ENCODE measurements around the gene AGAP2. TPM values are rescaled to one million over a fixed set of nuclear protein-coding genes. Genes with fewer than 3 reads are reported as not detected.
"Not testable (repeated sequence)": the region's sequence is repeated elsewhere in the genome, so short reads cannot be mapped to it uniquely, and the experiment has no call there.

The AGAP2 gene
- total RNA-seq, 2 donors from 2014 or later = 0.33 to 1.0 TPM

DNA sequence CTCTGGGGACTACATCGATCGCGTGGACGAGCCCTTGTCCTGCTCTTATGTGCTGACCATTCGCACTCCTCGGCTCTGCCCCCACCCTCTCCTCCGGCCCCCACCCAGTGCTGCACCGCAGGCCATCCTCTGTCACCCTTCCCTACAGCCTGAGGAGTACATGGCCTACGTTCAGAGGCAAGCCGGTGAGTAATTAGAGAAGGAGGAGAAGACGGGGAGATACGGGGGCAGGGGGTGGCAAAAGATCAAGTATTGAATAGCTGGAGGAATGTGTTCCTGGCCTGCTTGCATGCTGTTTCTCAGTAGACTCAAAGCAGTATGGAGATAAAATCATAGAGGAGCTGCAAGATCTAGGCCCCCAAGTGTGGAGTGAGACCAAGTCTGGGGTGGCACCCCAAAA, 22.8 kb downstream of the AGAP2 start:
- H3K4me1 ChIP-seq = no peaks in the 10 kb centered on the region
- H3K36me3 ChIP-seq (replicated peaks in 1 of 2; ENCODE audit: insufficient read depth in 1 of 2, low read depth in 2 of 2) = peaks cover 6 to 39% of the 10 kb centered on the region in 2 donors
- no peaks in the 10 kb centered on the region for H3K27me3 ChIP-seq
- H3K4me3 ChIP-seq = no peak overlapping the region
- intact Hi-C loops (cut with DNase I) = loop anchor here (10.0 kb wide), 1 partner anchor 1731 kb away; no protein-coding TSS in a partner anchor
- TF ChIP-seq POLR2A (IDR thresholded peaks at IDR 0.05) = no peak
- TF ChIP-seq CTCF (IDR thresholded peaks at IDR 0.05) = no peak
- WGBS, 2 donors = 89 to 95% methylated on average over 12 of the region's 12 CpGs
- no peak for DNase-seq
- H3K27ac ChIP-seq = no peak overlapping the region
- H3K9me3 ChIP-seq = no peaks in the 10 kb centered on the region
- ATAC-seq = no peak

GRCh38 chr12:57715036-57715748, 23.4 kb downstream of the AGAP2 start:
- not testable (repeated sequence) for H3K27me3 ChIP-seq, ATAC-seq, H3K9me3 ChIP-seq, H3K27ac ChIP-seq, DNase-seq, H3K4me1 ChIP-seq, H3K4me3 ChIP-seq
- intact Hi-C loops (cut with DNase I) = loop anchor here (10.0 kb wide), 1 partner anchor 1730 kb away; no protein-coding TSS in a partner anchor
- WGBS, 2 donors = 95 to 98% methylated on average over 6 of the region's 6 CpGs
- H3K36me3 ChIP-seq (replicated peaks in 1 of 2; ENCODE audit: insufficient read depth in 1 of 2, low read depth in 2 of 2) = peaks cover 6 to 36% of the 10 kb centered on the region in 2 donors

- no peak overlapping the region for H3K4me3 ChIP-seq
- no peak overlapping the region for H3K27ac ChIP-seq
- intact Hi-C loops (cut with DNase I) = loop anchor here (10.0 kb wide), 1 partner anchor 1728 kb away; no protein-coding TSS in a partner anchor
- peaks cover 0 to 22% of the 10 kb centered on the region in 2 donors for H3K36me3 ChIP-seq (replicated peaks in 1 of 2; ENCODE audit: insufficient read depth in 1 of 2, low read depth in 2 of 2)
- no peaks in the 10 kb centered on the region for H3K9me3 ChIP-seq
- TF ChIP-seq CTCF (IDR thresholded peaks at IDR 0.05) = no peak
- no peak for TF ChIP-seq POLR2A (IDR thresholded peaks at IDR 0.05)
- ATAC-seq (no peak), DNase-seq (no peak)
- WGBS, 2 donors = 95 to 98% methylated on average over 4 to 5 of the region's 5 CpGs
- H3K4me1 ChIP-seq = no peaks in the 10 kb centered on the region
- no peaks in the 10 kb centered on the region for H3K27me3 ChIP-seq
Observed at GRCh38 chr12:57713209-57713608, 25.3 kb downstream of the AGAP2 start.

DNA sequence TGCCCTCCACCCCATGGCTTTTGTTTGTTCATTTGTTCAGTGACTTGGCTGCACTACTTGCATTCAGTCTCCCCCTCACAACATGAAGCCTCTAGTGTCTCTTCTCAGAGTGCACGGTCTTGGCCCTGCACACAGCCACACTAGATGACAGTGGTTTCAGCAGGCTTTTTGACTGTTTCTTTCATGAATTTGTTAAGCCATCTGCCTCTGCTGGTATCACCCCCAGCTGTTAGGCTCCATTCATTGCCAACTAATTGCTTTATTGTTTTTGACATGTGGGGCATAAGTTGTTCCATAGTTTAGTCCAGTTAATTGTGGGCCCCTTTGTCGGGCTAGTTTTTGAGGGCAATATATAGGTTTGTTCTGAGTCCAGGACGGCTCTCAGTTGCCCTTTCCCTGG, 25.8 kb downstream of the AGAP2 start:
- intact Hi-C loops (cut with DNase I) = loop anchor here (10.0 kb wide), 1 partner anchor 1728 kb away; no protein-coding TSS in a partner anchor
- Histone ChIP-seq H3K9me3 (no peaks in the 10 kb centered on the region), H3K36me3 (replicated peaks in 1 of 2; ENCODE audit: insufficient read depth in 1 of 2, low read depth in 2 of 2) (peaks cover 0 to 19% of the 10 kb centered on the region in 2 donors), H3K4me3 (no peak overlapping the region), H3K4me1 (no peaks in the 10 kb centered on the region), H3K27ac (no peak overlapping the region), H3K27me3 (no peaks in the 10 kb centered on the region)
- no peak for DNase-seq
- no peak for ATAC-seq
- TF ChIP-seq CTCF (IDR thresholded peaks at IDR 0.05) = no peak
- TF ChIP-seq POLR2A (IDR thresholded peaks at IDR 0.05) = no peak
- 89 to 100% methylated on average over 3 of the region's 3 CpGs for WGBS, 2 donors

GRCh38 chr12:57708296-57708695, 30.2 kb downstream of the AGAP2 start:
- H3K27ac ChIP-seq = no peak overlapping the region
- ATAC-seq (no peak), DNase-seq (no peak)
- peaks cover 0 to 3% of the 10 kb centered on the region in 2 donors for H3K36me3 ChIP-seq (replicated peaks in 1 of 2; ENCODE audit: insufficient read depth in 1 of 2, low read depth in 2 of 2)
- no peak overlapping the region for H3K4me3 ChIP-seq
- no peaks in the 10 kb centered on the region for H3K4me1 ChIP-seq
- WGBS, 2 donors = 71 to 75% methylated on average over 2 of the region's 2 CpGs
- H3K9me3 ChIP-seq = no peaks in the 10 kb centered on the region
- H3K27me3 ChIP-seq = no peaks in the 10 kb centered on the region
- intact Hi-C loops (cut with DNase I) = no loop called here
- TF ChIP-seq POLR2A (IDR thresholded peaks at IDR 0.05) (no peak), CTCF (IDR thresholded peaks at IDR 0.05) (no peak)
